MM.1S (cell line): Measurements from ENCODE around the gene SLC8A1.

Experiments
- DNase-seq: peaks from one replicate; pipeline ENCODE4 v3.0.0-alpha.2; 2015
- H2AFZ ChIP-seq: fragments of 300-600 bp; sonication (generic); 2 replicates; pipeline ENCODE4 v1.6.0; 2016; ENCODE audit warnings: antibody characterized with exemption, low read length
- H3F3A ChIP-seq: fragments of 300-600 bp; sonication (generic); 2 replicates; pipeline ENCODE4 v1.6.1; 2016; ENCODE audit warnings: mild to moderate bottlenecking, antibody characterized with exemption, low read length, moderate library complexity, mixed read lengths; ENCODE audit not compliant: insufficient read depth
- H3K27ac ChIP-seq: fragments of 300-600 bp; sonication (generic); 2 replicates; pipeline ENCODE4 v1.5.1; 2016; ENCODE audit warnings: mild to moderate bottlenecking, low read length
- H3K27me3 ChIP-seq: fragments of 300-600 bp; sonication (generic); replicated peaks from 2 replicates; pipeline ENCODE4 v1.6.0; 2016; ENCODE audit warnings: low read length; ENCODE audit not compliant: insufficient read depth
- H3K36me3 ChIP-seq: fragments of 300-600 bp; sonication (generic); replicated peaks from 2 replicates; pipeline ENCODE4 v1.6.1; 2016; ENCODE audit warnings: mild to moderate bottlenecking, low read length, mixed read lengths; ENCODE audit not compliant: insufficient read depth
- H3K4me1 ChIP-seq: fragments of 300-600 bp; sonication (generic); 2 replicates; pipeline ENCODE4 v1.6.1; 2016; ENCODE audit warnings: low read length, mixed read lengths
- H3K4me2 ChIP-seq: fragments of 300-600 bp; sonication (generic); 2 replicates; pipeline ENCODE4 v1.6.0; 2016; ENCODE audit warnings: low read depth, low read length
- H3K4me3 ChIP-seq: fragments of 300-600 bp; sonication (generic); 2 replicates; pipeline ENCODE4 v1.5.1; 2016; ENCODE audit warnings: low read length, mixed read lengths
- H3K79me2 ChIP-seq: fragments of 300-600 bp; sonication (generic); 2 replicates; pipeline ENCODE4 v1.6.1; 2016; ENCODE audit warnings: mixed run types, low read length, mixed read lengths
- H3K9ac ChIP-seq: fragments of 300-600 bp; sonication (generic); 2 replicates; pipeline ENCODE4 v1.6.1; 2016; ENCODE audit warnings: low read length, mixed read lengths
- H3K9me2 ChIP-seq: fragments of 300-600 bp; sonication (generic); replicated peaks from 2 replicates; pipeline ENCODE4 v1.6.1; 2016; ENCODE audit warnings: mild to moderate bottlenecking, low read length, mixed read lengths; ENCODE audit not compliant: insufficient read depth
- H3K9me3 ChIP-seq: fragments of 300-600 bp; sonication (generic); replicated peaks from 2 replicates; pipeline ENCODE4 v1.6.1; 2016; ENCODE audit warnings: mild to moderate bottlenecking, low read length, mixed read lengths; ENCODE audit not compliant: insufficient read depth
- H4K20me1 ChIP-seq: fragments of 300-600 bp; sonication (generic); 2 replicates; pipeline ENCODE4 v1.6.1; 2016; ENCODE audit warnings: mild to moderate bottlenecking, low read length, moderate library complexity, mixed read lengths; ENCODE audit not compliant: insufficient read depth
- EZH2 ChIP-seq: fragments of 300-600 bp; sonication (generic); optimal IDR thresholded peaks from 2 replicates; pipeline ENCODE3; 2017; ENCODE audit warnings: low read depth, mild to moderate bottlenecking, antibody characterized with exemption, low read length, mixed read lengths
- EZH2phosphoT487 ChIP-seq: fragments of 300-600 bp; sonication (generic); IDR thresholded peaks from 2 replicates; pipeline ENCODE4 v1.6.1; 2018; ENCODE audit warnings: antibody characterized with exemption, low read length
- TF ChIP-seq, protein P1 (sequence below): fragments of 300-600 bp; sonication (generic); IDR thresholded peaks from 2 replicates; pipeline ENCODE4 v1.5.1; 2016; ENCODE audit warnings: antibody characterized with exemption, low read length, mixed read lengths

The SLC8A1 gene

DNA sequence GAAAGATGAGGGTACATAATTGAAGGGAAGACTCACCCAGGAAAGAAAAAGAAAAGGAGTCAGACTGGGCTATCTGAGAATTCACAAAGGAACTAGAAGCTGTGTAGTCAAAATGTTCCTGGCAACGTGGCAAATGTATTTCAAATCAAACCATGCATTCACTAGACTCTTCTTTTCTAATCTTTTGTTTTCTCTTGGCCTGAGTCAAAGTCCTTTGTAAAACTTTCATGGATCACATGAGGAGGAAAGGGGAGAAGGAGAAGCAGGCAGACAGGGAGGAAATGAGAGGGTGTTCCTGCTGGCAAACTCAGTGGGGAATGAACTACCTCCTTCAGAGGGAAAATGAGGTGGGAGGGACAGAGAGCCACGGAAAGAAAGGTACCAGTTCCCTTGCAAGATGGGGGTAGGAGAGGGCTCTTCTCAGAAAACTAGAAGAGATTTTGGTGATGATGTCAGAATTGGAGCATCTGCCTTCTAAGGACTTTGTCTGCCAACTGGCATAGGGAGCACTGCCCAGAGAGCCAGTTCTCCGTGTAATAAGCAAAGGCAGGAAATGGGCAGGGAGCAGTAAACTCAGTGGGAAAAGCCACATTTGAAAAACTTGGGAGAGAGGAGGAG, 51.4 kb downstream of the SLC8A1 start:
- Histone ChIP-seq H4K20me1 (no peaks in the 10 kb centered on the region), H3K4me3 (no peak overlapping the region), H2AFZ (no peak overlapping the region), H3K36me3 (no peaks in the 10 kb centered on the region), H3K9ac (no peak overlapping the region), H3K4me1 (0 out of 2 replicates have a peak, but pooled peaks cover 9% of the 10 kb centered on the region), H3F3A (no peaks in the 10 kb centered on the region), H3K4me2 (no peak overlapping the region), H3K27ac (no peak overlapping the region), H3K9me2 (no peaks in the 10 kb centered on the region), H3K27me3 (no peaks in the 10 kb centered on the region), H3K9me3 (no peaks in the 10 kb centered on the region), H3K79me2 (no peaks in the 10 kb centered on the region)
- DNase-seq, result no peak
- TF ChIP-seq EZH2phosphoT487 (no peak), EZH2 (no peak)
- TF ChIP-seq, protein P1, sequence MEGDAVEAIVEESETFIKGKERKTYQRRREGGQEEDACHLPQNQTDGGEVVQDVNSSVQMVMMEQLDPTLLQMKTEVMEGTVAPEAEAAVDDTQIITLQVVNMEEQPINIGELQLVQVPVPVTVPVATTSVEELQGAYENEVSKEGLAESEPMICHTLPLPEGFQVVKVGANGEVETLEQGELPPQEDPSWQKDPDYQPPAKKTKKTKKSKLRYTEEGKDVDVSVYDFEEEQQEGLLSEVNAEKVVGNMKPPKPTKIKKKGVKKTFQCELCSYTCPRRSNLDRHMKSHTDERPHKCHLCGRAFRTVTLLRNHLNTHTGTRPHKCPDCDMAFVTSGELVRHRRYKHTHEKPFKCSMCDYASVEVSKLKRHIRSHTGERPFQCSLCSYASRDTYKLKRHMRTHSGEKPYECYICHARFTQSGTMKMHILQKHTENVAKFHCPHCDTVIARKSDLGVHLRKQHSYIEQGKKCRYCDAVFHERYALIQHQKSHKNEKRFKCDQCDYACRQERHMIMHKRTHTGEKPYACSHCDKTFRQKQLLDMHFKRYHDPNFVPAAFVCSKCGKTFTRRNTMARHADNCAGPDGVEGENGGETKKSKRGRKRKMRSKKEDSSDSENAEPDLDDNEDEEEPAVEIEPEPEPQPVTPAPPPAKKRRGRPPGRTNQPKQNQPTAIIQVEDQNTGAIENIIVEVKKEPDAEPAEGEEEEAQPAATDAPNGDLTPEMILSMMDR, result no peak

DNA sequence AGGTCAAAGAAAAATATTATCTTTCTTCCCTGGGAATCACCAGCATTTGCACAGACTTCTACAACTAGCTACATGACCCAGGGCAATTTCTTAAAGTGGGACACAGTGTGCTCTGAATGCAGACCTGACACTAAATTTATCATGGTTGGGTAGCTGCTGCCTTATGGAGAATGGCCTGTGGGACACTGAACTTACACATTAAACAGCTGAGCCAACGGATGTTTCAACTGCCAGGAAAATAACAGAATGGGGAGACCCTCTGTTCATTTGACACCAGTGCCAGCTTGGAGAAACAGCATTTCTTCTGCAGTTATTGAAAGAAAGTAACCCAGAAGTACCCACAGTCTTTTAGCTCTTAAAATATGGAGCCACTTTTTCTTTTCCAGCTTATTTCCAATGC, 54.1 kb downstream of the SLC8A1 start:
- Histone ChIP-seq H3K36me3 (no peaks in the 10 kb centered on the region), H3K4me3 (no peak overlapping the region), H3K27ac (no peak overlapping the region), H3K9ac (no peak overlapping the region), H3K27me3 (no peaks in the 10 kb centered on the region), H3K79me2 (no peaks in the 10 kb centered on the region), H3K4me2 (no peak overlapping the region), H3K9me3 (no peaks in the 10 kb centered on the region), H4K20me1 (no peaks in the 10 kb centered on the region), H2AFZ (no peak overlapping the region), H3F3A (no peaks in the 10 kb centered on the region), H3K9me2 (no peaks in the 10 kb centered on the region), H3K4me1 (no peaks in the 10 kb centered on the region)
- TF ChIP-seq, protein P1, result no peak
- TF ChIP-seq EZH2 (no peak), EZH2phosphoT487 (no peak)
- no peak for DNase-seq

DNA sequence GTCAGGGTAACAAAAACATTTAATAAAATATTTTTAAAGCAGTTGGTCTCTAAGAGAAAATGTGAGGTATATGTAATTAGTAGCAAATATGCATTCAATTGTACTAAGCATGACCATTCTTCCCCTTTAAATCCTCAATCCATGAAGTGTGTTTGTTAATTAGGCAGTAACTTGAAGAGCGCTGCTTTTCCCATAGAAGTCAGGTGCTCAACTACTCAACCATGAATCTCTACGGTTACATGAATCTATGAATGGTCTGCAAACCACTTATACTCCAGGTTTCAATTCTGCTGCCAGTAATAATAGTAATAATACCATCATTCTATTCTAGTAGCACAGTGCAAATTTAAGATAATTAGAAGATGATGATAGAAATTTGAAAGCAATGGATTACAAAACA, 55.8 kb downstream of the SLC8A1 start:
- Histone ChIP-seq H3K36me3 (no peaks in the 10 kb centered on the region), H2AFZ (no peak overlapping the region), H3F3A (no peaks in the 10 kb centered on the region), H3K27me3 (no peaks in the 10 kb centered on the region), H3K79me2 (no peaks in the 10 kb centered on the region), H3K9me3 (no peaks in the 10 kb centered on the region), H3K4me1 (no peaks in the 10 kb centered on the region), H4K20me1 (no peaks in the 10 kb centered on the region), H3K27ac (no peak overlapping the region), H3K4me2 (no peak overlapping the region), H3K9ac (no peak overlapping the region), H3K9me2 (0 out of 2 replicates have a peak, but pooled peaks cover 3% of the 10 kb centered on the region), H3K4me3 (no peak overlapping the region)
- no peak for DNase-seq
- TF ChIP-seq EZH2phosphoT487, result no peak
- TF ChIP-seq, protein P1, result no peak
- no peak for TF ChIP-seq EZH2
